Ovary (tissue), 3 donors: ENCODE results near the gene ROBO1.

Experiments used
- EP300 ChIP-seq: sonication (generic); formaldehyde crosslinking; IDR thresholded peaks from one replicate; pipeline ENCODE4 v1.6.1; 2017; ENCODE audit warnings: antibody characterized with exemption
- TF ChIP-seq, protein P1 (sequence below), 3 donors: fragments of 450-650 bp in 2 of 3; fragments of 200-600 bp in 1 of 3; IDR thresholded peaks; one replicate each; pipeline versions ENCODE4 v1.5.1 to v1.8.0; 2016 to 2022; ENCODE audit warnings: antibody characterized with exemption in 3 of 3, mild to moderate bottlenecking in 1 of 3
- donor health status: DM: no; HTN: no; CAD: no.

DNA sequence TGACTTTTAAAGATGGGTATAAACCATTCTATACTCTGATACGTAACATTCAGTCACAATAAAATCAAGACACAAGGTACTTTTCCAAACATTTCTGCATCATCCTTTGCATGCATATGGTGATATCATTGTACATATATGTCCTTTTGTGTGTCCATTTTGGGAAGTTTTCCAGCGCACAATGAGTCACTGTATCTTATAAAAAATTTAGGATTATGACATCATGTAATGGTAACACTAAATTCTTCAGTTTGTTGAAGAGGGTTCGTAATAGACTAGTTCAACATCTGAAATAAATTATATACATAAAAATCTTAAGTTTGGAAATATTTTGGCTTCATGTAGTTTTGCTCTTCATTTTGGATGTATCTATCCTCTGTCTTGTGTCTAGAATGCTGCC lies 480.9 kb downstream of the ROBO1 start:
- TF ChIP-seq, protein P1, sequence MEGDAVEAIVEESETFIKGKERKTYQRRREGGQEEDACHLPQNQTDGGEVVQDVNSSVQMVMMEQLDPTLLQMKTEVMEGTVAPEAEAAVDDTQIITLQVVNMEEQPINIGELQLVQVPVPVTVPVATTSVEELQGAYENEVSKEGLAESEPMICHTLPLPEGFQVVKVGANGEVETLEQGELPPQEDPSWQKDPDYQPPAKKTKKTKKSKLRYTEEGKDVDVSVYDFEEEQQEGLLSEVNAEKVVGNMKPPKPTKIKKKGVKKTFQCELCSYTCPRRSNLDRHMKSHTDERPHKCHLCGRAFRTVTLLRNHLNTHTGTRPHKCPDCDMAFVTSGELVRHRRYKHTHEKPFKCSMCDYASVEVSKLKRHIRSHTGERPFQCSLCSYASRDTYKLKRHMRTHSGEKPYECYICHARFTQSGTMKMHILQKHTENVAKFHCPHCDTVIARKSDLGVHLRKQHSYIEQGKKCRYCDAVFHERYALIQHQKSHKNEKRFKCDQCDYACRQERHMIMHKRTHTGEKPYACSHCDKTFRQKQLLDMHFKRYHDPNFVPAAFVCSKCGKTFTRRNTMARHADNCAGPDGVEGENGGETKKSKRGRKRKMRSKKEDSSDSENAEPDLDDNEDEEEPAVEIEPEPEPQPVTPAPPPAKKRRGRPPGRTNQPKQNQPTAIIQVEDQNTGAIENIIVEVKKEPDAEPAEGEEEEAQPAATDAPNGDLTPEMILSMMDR (IDR thresholded peaks at IDR 0.05), result no peak
- no peak for TF ChIP-seq EP300
